ENCODE measurements around the gene PAX7.
"Not testable (repeated sequence)": the region's sequence is repeated elsewhere in the genome, so short reads cannot be mapped to it uniquely, and the experiment has no call there.

Gene PAX7

GRCh38 chr1:18670868-18671225 is 40.2 kb downstream of the PAX7 start:
- no peak overlapping the region for H3K4me3 ChIP-seq
- no peak overlapping the region for H3K9ac ChIP-seq
- H3K27me3 ChIP-seq = peaks cover 22% of the 10 kb centered on the region
- H4K20me1 ChIP-seq = no peaks in the 10 kb centered on the region
- no peak for TF ChIP-seq Cebpa-rat (IDR thresholded peaks at IDR 0.05)
- H3K4me1 ChIP-seq = no peaks in the 10 kb centered on the region
- no peaks in the 10 kb centered on the region for H3K9me3 ChIP-seq
- H3K4me2 ChIP-seq = no peak overlapping the region
- H3K27ac ChIP-seq = no peak overlapping the region
- no peaks in the 10 kb centered on the region for H3K36me3 ChIP-seq

GRCh38 chr1:18673976-18674375 is 43.3 kb downstream of the PAX7 start:
- no peaks in the 10 kb centered on the region for H3K9me3 ChIP-seq
- no peak for TF ChIP-seq Cebpa-rat (IDR thresholded peaks at IDR 0.05)
- H3K4me3 ChIP-seq = no peak overlapping the region
- H3K27ac ChIP-seq = no peak overlapping the region
- H4K20me1 ChIP-seq = no peaks in the 10 kb centered on the region
- H3K9ac ChIP-seq = no peak overlapping the region
- H3K4me2 ChIP-seq = no peak overlapping the region
- no peaks in the 10 kb centered on the region for H3K36me3 ChIP-seq
- H3K27me3 ChIP-seq = peaks cover 25% of the 10 kb centered on the region
- 0 out of 2 replicates have a peak, but pooled peaks cover 6% of the 10 kb centered on the region for H3K4me1 ChIP-seq

DNA sequence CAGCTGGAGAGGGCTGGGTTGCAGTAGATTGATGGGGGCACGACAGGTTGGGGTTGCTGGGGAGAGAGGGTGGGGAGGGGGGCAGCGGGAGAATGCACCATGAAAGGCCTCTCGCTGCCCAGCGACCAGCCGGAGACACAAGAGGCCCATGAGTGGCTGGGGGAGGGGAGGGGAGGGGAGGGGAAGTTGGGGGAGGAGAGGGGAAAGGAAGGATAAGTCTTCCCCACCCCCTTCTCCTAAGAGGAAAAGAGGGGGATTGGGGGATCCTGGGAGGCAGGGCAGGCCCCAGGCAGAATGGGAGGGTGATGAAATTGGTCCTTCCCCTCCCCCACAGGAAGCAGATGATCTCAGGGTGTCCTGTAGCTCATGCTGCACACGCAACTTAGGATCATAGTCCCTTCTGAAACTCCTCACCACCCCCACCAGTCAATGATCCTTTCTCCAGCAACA is 45.7 kb downstream of the PAX7 start:
- Histone ChIP-seq H3K4me2 (0 out of 2 replicates have a peak overlapping the region, but pooled peaks have one; percentile 28), H3K4me3 (no peak overlapping the region), H4K20me1 (no peaks in the 10 kb centered on the region), H3K36me3 (no peaks in the 10 kb centered on the region), H3K27ac (no peak overlapping the region), H3K27me3 (peaks cover 25% of the 10 kb centered on the region), H3K9me3 (no peaks in the 10 kb centered on the region), H3K4me1 (peaks cover 12% of the 10 kb centered on the region; the same call in 1 of the 2 replicates), H3K9ac (no peak overlapping the region)
- no peak for TF ChIP-seq Cebpa-rat (IDR thresholded peaks at IDR 0.05)

GRCh38 chr1:18681423-18681835 is 50.8 kb downstream of the PAX7 start:
- Histone ChIP-seq H4K20me1 (no peaks in the 10 kb centered on the region), H3K27me3 (no peaks in the 10 kb centered on the region)

DNA sequence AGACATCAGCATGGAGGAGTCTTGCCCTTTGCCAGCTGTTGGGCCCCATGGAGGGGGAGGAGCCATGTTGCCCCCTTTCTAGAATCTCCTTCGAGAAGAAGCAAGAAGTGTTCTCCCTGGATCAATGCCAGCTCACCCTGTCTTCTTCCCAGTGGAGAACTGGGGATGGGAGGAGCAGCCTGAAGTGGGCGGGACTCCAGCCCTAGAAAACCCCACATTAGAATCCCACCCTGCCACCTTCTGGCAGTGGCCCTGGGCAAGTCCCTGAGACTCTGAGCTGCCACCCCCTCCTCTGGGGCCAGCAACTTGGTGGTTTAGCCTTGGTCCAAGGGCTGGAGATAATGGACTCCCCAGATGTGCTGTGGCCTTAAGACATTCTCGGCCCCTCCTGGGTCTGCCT is 51.7 kb downstream of the PAX7 start:
- H3K27me3 ChIP-seq = no peaks in the 10 kb centered on the region
- H3K9me3 ChIP-seq = no peaks in the 10 kb centered on the region
- no peak overlapping the region for H3K9ac ChIP-seq
- no peaks in the 10 kb centered on the region for H3K36me3 ChIP-seq
- no peaks in the 10 kb centered on the region for H4K20me1 ChIP-seq
- no peak overlapping the region for H3K4me2 ChIP-seq
- peaks cover 6% of the 10 kb centered on the region; the same call in 1 of the 2 replicates for H3K4me1 ChIP-seq
- H3K4me3 ChIP-seq = no peak overlapping the region
- TF ChIP-seq Cebpa-rat (IDR thresholded peaks at IDR 0.05) = no peak
- no peak overlapping the region for H3K27ac ChIP-seq

More at GRCh38 chr1:18681423-18681835, 50.8 kb downstream of the PAX7 start:
- no peak for TF ChIP-seq Cebpa-rat (IDR thresholded peaks at IDR 0.05)
- H3K9me3 ChIP-seq = no peaks in the 10 kb centered on the region
- H3K27ac ChIP-seq = no peak overlapping the region
- no peak overlapping the region for H3K9ac ChIP-seq
- H3K36me3 ChIP-seq = no peaks in the 10 kb centered on the region
- H3K4me3 ChIP-seq = no peak overlapping the region
- peaks cover 12% of the 10 kb centered on the region; the same call in 1 of the 2 replicates for H3K4me1 ChIP-seq
- no peak overlapping the region for H3K4me2 ChIP-seq

GRCh38 chr1:18684303-18684702 is 53.7 kb downstream of the PAX7 start:
- Histone ChIP-seq H3K27ac (no peak overlapping the region), H3K9ac (no peak overlapping the region), H3K4me1 (peaks cover 6% of the 10 kb centered on the region; the same call in 1 of the 2 replicates), H3K4me2 (no peak overlapping the region), H3K27me3 (no peaks in the 10 kb centered on the region), H3K4me3 (no peak overlapping the region), H3K9me3 (no peaks in the 10 kb centered on the region), H3K36me3 (no peaks in the 10 kb centered on the region), H4K20me1 (no peaks in the 10 kb centered on the region)
- no peak for TF ChIP-seq Cebpa-rat (IDR thresholded peaks at IDR 0.05)

DNA sequence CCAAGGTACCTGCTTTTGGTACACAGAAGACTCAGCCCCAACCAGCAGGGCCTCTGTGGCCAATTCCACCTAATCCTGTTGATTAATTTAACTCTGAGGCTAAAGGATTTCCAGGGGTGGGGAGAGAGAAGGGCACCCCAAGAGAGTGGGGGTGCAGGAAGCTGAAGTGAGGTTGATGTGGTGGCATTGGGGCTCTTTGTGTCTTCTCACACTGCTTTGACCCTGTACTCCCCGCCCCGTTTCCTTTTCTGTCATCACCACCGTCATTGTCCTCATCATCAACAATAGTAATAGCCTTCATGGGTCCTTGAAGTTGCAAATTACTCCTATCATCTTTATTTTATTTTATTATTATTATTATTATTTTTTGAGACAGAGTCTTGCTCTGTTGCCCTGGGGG is 55.9 kb downstream of the PAX7 start:
- no peak overlapping the region for H3K27ac ChIP-seq
- H3K9ac ChIP-seq = no peak overlapping the region
- no peaks in the 10 kb centered on the region for H3K9me3 ChIP-seq
- H3K4me3 ChIP-seq = no peak overlapping the region
- no peak for TF ChIP-seq Cebpa-rat (IDR thresholded peaks at IDR 0.05)
- no peak overlapping the region for H3K4me2 ChIP-seq
- H3K27me3 ChIP-seq = no peaks in the 10 kb centered on the region
- no peaks in the 10 kb centered on the region for H4K20me1 ChIP-seq
- H3K4me1 ChIP-seq = peaks cover 12% of the 10 kb centered on the region
- no peaks in the 10 kb centered on the region for H3K36me3 ChIP-seq

- Histone ChIP-seq H4K20me1 (no peaks in the 10 kb centered on the region), H3K27ac (no peak overlapping the region), H3K36me3 (no peaks in the 10 kb centered on the region), H3K4me3 (no peak overlapping the region), H3K9me3 (no peaks in the 10 kb centered on the region), H3K9ac (no peak overlapping the region), H3K27me3 (no peaks in the 10 kb centered on the region), H3K4me2 (no peak overlapping the region), H3K4me1 (peaks cover 12% of the 10 kb centered on the region)
- TF ChIP-seq Cebpa-rat (IDR thresholded peaks at IDR 0.05) = no peak
These were observed 56.6 kb downstream of the PAX7 start for GRCh38 chr1:18687273-18687672.

GRCh38 chr1:18691648-18692047 is 61.0 kb downstream of the PAX7 start:
- no peak overlapping the region for H3K27ac ChIP-seq
- H3K9ac ChIP-seq = no peak overlapping the region
- H3K27me3 ChIP-seq = peaks cover 5% of the 10 kb centered on the region; the same call in 1 of the 2 replicates
- peaks cover 12% of the 10 kb centered on the region for H3K4me1 ChIP-seq
- no peaks in the 10 kb centered on the region for H3K9me3 ChIP-seq
- no peak overlapping the region for H3K4me3 ChIP-seq
- no peaks in the 10 kb centered on the region for H3K36me3 ChIP-seq
- no peaks in the 10 kb centered on the region for H4K20me1 ChIP-seq
- no peak for TF ChIP-seq Cebpa-rat (IDR thresholded peaks at IDR 0.05)
- no peak overlapping the region for H3K4me2 ChIP-seq

DNA sequence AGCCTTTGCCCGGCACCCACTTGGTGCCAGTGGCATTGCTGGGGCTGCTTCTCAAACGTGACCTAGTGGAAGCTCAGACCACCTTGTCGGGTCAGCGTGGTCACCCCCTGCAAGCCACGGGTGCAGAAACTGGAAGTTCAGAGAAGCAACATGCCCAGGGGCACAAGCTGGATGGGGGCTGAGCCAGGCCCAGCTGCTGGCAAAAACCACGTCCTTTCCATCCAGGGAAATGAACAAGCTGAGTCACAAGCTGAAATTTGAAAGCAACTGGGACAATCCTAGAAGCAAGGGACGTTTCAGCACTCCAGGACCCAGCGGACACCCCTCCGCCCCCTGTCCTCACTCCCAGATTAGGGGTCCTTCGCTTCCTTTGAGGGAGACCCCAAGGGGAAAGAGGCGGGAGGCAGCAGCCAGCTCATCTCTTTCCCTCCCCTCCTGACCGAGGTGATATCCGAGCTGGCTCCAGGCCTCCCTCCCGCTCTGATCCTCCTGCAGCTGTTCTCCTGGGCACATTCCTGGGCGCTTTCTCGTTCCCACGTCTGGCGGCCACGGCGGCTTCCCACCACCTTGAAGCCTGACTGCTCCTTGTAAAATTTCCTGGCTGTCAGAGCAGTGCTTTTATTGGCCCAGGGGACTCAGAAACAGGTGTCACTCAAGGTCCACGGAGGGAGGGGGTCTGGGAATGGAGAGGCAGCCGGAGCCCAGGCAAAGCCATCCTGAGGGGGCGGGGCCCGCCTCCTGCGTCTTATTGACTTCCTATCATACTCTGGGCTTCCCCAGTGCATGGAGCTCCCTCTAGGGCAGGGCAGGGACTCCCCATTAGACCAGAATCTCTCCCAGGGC is 62.8 kb downstream of the PAX7 start:
- no peak overlapping the region for H3K27ac ChIP-seq
- no peaks in the 10 kb centered on the region; the same call in 1 of the 2 replicates for H4K20me1 ChIP-seq
- H3K9me3 ChIP-seq = no peaks in the 10 kb centered on the region
- H3K27me3 ChIP-seq = peaks cover 7% of the 10 kb centered on the region; the same call in 1 of the 2 replicates
- H3K4me1 ChIP-seq = peaks cover 12% of the 10 kb centered on the region
- no peak overlapping the region for H3K9ac ChIP-seq
- H3K4me3 ChIP-seq = no peak overlapping the region
- no peak overlapping the region for H3K4me2 ChIP-seq
- H3K36me3 ChIP-seq = no peaks in the 10 kb centered on the region
- TF ChIP-seq Cebpa-rat (IDR thresholded peaks at IDR 0.05) = no peak

DNA sequence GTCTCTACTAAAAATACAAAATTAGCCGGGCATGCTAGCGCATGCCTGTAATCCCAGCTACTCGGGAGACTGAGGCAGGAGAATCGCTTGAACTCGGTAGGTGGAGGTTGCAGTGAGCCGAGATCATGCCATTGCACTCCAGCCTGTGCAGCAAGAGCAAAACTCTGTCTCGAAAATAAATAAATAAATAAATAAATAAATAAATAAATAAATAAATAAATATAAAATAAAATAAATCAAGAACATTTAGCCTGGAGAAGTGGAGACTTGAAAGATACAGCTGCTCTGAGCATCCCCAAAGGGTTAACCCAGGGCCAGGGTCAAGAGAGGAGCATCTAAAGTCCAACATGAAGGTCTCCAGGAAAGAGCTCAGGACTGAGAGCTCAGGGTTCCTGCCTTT is 63.6 kb downstream of the PAX7 start:
- not testable (repeated sequence) for H3K27ac ChIP-seq, H3K4me2 ChIP-seq, H3K36me3 ChIP-seq, H3K27me3 ChIP-seq, H3K4me3 ChIP-seq, H3K9me3 ChIP-seq, H3K9ac ChIP-seq, H4K20me1 ChIP-seq
- peaks cover 12% of the 10 kb centered on the region for H3K4me1 ChIP-seq
